ENCODE results near the gene PSMC4.
"Not testable (repeated sequence)": the region's sequence is repeated elsewhere in the genome, so short reads cannot be mapped to it uniquely, and the experiment has no call there.

PSMC4 gene

DNA sequence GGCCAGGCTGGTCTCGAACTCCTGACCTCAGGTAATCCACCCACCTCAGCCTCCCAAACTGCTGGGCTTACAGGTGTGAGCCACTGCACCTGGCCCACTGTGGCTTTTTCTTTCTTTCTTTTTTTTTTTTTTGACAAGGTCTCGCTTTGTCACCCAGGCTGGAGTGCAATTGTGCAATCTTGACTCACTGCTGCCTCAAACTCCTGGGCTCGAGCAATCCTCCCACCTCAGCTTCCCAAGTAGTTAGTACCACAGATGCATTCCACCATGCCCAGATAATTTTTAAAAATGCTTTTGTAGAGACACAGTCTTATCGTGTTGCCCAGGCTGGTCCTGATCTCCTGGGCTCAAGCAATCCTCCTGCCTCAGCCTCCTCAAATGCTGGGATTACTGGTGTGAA, 24.4 kb upstream of the PSMC4 start:
- DNase-seq (ENCODE audit: low spot score) = no peak

DNA sequence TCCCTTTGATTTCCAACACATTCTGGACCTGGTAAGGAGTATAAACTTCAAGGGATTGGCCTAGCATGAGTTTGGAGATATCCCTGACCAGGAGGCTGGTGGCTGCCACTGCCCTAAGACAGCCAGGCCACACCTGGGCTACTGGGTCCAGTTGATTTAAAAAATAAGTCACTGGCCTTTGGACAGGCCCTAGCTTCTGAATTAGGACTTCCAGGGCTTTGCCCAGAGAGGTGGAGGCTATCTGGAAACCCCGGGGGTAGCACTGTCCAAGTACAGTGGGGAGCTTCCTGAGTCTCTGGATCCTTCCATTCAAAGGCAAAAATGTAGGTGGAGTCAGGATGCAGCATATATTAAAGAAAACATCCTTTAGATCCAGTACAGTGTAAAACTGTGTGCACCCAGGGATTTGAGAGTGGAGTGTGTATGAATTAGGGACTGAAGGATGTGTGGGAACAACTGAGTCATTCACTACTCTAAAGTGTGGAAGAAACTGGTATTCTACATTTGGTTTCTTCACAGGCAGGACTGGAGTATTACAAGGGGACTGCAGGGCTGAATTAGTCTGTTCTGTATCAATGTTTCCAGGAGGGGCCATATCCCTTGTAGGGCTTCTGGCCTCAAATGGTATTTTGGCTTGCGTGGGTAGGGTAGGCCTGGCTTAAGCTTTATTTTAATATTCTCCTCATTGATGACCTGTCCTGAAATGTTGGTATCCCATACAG, 21.8 kb upstream of the PSMC4 start:
- no peak for DNase-seq (ENCODE audit: low spot score)

DNA sequence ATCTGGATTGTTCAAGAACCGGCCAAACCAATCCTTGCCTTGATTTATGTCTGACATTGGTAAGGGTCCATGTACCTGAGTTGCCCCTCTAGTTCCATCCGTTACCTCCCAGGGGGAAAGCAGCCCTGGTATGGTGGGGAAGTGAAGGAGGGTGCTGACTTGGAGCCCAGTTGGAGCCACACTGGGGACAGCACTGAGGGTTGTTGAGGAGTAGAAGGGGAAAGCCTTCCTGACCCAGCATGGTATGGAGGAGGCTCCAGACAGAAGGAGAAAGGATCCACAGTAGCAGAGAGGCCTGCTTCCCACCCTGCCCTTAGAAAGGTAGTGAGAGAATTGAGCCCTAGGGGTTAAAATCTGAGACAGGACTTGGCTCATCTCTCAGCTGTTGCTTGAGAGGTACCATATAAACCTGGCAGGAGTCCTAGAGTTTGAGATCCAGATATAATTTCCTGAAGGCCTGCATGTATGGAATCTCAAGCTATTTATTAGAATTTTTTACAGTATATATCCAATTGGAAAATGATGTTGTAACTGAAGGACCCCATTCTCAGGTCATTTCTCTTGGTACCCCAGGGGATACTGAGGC, 19.8 kb upstream of the PSMC4 start:
- no peak for DNase-seq (ENCODE audit: low spot score)

DNA sequence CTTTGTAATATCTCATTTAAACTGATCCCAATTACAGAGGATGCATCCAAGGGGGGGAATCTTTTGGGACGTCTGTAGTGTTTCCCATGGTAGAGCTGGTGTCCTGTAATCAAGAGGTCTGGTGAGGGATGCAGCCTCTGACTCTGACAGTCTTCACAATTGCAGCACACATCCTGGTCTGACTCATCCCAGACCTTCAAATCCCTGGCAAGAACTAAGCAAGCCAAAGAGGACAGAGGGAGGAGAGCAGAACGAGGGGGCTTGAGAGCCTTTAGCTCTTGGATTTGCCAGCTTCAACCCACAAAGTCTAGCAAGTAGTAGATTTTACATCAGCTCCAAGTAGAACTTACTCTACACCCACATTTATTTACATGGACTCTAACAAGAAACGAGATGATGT, 19.3 kb upstream of the PSMC4 start:
- DNase-seq (ENCODE audit: low spot score) = no peak

DNA sequence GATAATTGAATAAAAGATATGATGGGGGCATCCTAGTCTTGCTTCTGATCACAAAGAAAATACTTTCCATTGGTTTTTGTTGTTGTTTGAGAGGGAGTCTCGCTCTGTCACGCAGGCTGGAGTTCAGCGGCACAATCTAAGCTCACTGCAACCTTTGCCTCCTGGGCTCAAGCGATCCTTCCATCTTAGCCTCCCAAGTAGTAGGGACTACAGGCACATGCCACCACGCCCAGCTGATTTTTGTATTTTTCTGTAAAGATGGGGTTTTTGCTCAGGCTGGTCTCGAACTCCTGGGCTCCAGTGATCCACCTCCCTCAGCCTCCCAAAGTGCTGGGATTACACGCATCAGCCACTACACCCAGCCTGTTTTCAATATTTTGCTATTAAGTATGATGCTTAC, 17.1 kb upstream of the PSMC4 start:
- DNase-seq (ENCODE audit: low spot score) = no peak

DNA sequence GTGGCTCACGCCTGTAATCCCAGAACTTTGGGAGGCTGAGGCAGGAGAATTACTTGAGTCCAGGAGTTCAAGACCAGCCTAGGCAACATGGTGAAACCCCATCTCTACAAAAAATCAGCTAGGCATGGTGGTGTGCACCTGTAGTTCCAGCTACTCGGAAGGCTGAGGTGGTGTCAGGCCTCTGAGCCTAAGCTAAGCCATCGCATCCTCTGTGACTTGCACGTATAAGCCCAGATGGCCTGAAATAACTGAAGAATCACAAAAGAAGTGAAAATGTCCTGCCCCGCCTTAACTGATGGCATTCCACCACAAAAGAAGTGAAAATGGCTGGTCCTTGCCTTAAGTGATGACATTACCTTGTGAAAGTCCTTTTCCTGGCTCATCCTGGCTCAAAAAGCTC, 13.1 kb upstream of the PSMC4 start:
- DNase-seq (ENCODE audit: low spot score) = not testable (repeated sequence)

DNA sequence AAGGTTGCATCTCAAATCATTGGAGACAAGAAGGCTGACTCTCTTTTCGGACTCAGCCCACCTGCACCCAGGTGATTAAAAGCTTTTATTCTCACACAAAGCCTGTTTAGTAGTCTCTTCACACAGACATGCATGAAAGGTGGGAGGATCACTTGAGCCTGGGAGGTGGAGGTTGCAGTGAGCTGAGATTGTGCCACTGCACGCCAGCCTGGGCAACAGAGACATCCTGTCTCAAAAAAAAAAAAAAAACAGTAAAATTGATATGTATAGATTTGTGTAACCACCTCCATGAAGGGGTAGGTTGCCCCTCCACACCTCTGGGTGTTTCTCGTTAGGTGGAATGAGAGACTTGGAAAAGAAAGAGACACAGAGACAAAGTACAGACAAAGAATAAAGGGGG, 12.0 kb upstream of the PSMC4 start:
- DNase-seq (ENCODE audit: low spot score) = not testable (repeated sequence)

DNA sequence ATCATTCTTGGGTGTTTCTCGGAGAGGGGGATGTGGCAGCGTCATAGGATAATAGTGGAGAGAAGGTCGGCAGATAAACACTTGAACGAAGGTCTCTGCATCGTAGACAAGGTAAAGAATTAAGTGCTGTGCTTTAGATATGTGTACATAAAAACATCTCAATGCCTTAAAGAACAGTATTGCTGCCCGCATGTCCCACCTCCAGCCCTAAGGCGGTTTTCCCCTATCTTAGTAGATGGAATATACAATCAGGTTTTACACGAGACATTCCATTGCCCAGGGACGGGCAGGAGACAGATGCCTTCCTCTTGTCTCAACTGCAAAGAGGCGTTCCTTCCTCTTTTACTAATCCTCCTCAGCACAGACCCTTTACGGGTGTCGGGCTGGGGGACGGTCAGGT, 11.6 kb upstream of the PSMC4 start:
- DNase-seq (ENCODE audit: low spot score) = not testable (repeated sequence)

DNA sequence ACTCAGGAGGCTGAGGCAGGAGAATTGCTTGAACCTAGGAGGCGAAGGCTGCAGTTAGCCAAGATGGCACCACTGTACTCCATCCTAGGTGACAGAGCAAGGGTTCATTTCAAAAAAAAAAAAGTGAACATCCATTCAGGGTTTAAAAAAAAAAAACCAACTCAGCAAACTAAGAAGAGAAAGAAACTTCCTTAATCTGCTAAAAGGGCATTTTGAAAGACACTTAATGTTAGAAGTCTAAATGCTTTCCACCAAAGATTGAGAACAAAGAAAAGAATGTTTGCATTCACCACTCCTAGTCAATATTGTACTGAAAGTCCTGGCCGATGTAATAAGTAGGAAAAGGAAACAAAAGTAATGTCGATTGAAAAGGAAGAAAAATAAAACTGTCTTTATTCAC, 7.1 kb upstream of the PSMC4 start:
- DNase-seq (ENCODE audit: low spot score) = no peak

DNA sequence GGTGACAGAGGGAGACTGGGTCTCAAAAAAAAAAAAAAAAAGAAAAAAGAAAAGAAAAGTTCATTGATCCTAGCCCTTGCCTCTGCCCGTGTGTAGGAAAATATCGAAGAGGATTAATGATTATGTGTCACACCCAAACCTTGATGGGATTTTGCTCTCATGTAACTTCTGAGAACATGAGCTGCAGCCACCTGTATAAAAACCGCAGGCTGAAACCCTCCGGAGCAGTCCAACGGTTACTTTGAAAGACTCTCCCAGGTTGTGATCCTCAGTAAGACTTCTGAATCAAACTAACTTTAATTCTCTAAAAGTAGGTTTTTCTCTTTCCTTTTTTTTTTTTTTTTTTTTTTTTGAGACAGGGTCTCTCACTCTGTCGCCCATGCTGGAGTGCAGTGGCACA, 4.3 kb upstream of the PSMC4 start:
- DNase-seq (ENCODE audit: low spot score) = no peak

DNA sequence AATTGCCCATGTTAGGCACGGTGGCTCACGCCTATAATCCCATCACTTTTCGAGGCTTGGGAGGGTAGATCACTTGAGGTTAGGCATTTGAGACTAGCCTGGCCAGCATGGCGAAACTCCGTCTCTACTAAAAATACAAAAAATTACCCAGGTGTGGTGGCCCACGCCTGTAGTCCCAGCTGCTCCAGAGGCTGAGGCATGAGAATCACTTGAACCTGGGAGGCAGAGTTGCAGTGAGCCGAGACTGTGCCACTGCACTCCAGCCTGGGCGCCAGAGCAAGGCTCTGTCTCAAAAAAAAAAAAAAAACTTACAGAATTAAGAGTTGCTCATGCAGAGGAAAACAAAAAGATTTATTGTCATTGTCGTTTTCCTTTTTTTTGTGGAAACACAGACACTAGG, 3.4 kb upstream of the PSMC4 start:
- no peak for DNase-seq (ENCODE audit: low spot score)

DNA sequence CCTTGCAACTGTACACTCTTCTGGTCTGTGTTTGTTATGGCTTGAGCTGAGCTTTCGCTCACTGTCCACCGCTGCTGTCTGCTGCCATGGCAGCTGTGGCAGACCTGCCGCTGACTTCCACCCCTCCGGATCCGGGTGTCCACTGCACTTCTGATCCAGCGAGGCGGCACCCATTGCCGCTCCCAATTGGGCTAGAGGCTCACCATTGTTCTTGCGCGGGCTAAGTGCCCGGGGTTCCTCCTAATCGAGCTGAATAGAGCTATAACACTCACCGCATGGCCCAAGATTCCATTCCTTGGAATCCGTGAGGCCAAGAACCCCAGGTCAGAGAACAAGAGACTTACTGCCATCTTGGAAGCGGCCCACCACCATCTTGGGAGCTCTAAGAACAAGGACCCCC, 2.2 kb upstream of the PSMC4 start:
- no peak for DNase-seq (ENCODE audit: low spot score)

DNA sequence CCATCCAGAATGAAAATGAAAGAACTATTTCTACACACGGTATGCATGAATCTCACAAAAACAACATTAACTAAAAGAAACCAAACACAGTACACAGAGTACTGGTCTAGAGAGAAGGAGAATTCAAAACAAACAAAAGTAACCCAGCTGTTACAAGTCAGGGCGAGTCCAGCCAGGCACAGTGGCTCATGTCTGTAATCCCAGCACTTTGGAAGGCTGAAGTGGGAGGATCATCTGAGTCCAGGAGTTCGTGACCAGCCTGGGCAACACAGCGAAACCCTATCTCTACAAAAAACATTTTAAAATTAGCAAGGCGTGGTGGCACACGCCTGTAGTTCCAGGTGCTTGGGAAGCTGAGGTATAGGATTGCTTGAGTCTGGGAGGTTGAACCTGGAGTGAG, 1.7 kb upstream of the PSMC4 start:
- no peak for DNase-seq (ENCODE audit: low spot score)

DNA sequence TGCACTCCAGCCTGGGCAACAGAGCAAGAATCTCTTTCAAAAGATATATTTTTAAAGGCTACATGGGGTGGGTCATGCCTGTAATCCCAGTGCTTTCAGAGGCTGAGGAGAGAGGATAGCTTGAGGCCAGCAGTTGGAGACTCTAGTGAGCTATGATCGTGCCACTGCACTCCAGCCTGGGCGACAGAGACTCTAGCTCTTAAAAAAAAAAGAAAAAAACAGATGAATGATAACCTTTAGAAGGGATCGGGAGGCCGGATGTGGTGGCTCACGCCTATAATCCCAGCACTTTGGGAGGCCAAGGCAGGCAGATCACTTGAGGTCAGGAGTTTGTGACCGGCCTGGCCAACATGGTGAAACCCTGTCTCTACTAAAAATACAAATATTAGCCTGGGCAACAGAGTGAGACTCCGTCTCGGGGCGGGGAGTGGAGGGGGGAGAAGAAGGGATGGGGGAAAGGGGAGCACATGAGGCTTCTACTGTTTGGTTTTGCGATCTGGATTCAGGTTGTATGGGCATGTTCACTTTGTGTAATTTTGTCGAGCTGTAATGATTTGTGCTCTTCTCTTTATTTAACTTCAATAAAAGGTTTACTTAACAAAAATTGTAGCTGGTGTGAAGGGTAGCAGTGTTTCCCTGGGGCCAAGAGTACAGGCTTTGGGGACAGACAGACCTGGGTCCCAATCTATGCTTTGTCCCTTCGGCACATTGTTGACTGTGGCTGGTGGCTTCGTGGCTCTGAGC, 1.1 kb upstream of the PSMC4 start:
- no peak for DNase-seq (ENCODE audit: low spot score)

DNA sequence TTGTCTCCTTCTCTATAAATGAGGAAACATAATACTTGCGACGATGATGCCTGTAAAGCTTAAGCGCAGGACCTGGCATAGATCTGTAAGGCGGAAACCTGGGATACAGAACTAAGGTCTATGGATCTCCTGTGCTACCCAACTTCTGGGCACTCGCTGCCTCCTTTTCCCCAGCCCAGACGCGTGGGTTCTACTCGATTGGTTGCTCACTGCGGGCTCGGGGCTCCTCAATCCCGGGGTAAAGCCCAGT, 615 bp upstream of the PSMC4 start:
- DNase-seq (ENCODE audit: low spot score) = no peak

DNA sequence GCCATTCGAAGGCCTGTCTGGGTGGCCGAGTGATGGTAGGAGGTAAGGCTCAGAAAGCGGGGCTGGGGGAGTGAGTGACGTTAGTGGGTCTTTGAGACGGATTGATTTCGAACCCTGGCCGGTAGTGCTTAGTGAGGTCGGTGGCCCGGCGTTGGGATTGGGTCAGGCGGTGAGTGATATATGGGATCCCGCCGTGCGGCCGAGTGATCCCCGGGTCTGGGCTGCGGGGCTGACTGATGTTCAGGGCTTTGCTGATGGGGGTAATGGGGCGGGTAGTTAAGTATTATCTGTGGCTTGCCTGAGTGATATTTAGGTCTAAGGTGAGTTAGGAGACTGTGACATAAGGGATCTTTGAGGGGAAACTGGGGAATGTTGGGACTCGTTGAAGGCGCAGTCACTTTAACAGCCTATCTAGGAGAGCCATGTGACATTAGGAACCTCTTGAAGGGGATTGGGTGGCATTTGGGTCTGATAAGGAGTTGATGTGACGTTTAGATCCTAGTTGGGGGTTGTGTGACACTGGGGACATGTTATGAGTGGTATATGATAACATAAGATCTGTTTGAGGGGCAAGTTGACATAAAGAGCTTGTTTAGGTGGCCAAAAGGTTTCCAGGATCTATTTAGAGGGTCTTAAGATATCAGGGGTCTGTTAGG, 543 bp downstream of the PSMC4 start:
- peak; percentile 8 for DNase-seq (ENCODE audit: low spot score)

DNA sequence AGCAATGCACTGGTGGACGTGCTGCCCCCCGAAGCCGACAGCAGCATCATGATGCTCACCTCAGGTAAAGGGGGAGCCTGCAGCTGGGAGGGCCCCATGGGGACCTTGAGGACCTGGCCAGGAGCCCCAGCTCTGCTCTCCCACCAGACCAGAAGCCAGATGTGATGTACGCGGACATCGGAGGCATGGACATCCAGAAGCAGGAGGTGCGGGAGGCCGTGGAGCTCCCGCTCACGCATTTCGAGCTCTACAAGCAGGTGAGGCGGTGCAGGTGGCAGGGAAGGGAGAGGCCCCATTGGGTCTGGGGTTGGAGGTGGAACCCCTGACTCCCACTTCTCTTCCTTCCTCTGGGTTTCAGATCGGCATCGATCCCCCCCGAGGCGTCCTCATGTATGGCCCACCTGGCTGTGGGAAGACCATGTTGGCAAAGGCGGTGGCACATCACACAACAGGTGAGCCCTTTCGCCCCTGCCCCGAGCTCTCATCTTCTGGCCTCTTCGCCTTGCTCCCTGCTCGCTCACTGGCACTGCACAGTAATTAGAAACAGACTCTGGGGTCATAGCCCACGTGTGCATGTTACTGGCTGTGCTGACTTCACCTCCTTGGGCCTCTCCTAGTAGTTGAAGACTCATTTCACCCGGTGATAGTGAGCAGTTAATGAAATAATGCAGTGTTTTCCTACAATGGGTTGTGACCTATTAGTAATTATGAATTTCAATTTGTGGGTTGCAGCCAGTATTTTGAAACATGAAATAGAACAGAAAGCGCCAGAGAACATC, 3.6 kb downstream of the PSMC4 start:
- DNase-seq (ENCODE audit: low spot score) = no peak

DNA sequence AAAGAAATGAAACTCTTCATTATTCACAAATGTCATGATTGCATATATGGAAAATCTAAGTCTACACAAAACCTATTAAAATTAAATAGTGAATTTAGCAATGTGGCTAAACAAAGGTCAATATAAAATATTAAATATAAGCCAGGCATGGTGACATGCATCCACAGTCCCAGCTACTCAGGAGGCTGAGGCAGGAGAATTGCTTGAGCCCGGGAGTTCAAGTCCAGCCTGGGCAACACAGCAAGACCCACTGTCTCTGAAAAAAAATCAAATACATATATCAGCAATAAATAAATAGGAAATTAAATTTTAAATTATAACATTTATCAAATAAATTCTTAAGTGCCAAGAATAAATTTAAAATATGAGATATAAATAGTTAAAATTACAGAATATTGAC, 11.9 kb downstream of the PSMC4 start:
- no peak for DNase-seq (ENCODE audit: low spot score)

DNA sequence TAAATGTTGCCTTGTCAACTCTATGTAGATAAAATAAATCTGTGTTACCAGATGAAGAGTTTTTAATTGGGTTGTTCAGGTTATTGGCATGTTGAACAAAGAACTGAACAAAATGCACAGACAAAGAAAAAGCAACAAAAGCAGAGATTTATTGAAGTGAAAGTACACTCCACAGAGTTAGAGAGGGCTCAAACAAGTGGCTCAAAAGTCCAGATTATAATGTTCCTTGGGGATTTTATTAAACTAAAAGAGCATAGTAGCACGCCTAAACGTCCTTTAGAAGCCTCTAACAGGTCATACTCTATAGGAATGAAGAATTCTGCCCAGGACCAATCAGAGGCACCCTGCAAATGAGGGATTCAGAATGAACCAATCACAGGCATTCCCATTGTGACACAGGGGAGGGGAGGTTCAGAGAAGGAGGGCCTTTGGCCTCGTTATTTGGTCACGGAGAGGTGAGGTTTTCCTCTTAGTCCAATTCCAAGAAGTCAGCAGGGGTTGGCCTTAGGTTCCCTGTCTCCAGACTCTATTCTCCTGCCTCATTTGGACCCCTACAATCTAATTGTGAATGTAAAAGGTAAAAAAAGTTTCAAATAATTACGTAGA, 12.8 kb downstream of the PSMC4 start:
- no peak for DNase-seq (ENCODE audit: low spot score)

DNA sequence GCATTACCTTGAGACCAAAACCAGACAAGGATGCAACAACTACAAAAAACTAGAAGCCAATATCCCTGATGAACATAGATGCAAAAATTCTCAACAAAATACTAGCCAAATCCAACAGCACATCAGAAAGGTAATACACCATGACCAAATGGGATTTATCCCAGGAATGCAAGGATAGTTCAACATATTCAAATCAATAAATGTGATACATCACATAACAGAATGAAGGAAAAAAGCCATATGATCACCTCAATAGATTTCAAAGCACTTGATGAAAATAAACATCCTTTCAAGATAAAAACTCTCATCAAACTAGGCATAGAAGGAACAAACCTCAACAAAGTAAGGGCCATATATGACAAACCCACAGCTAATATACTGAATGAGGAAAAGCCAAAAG, 15.7 kb downstream of the PSMC4 start:
- DNase-seq (ENCODE audit: low spot score) = no peak

DNA sequence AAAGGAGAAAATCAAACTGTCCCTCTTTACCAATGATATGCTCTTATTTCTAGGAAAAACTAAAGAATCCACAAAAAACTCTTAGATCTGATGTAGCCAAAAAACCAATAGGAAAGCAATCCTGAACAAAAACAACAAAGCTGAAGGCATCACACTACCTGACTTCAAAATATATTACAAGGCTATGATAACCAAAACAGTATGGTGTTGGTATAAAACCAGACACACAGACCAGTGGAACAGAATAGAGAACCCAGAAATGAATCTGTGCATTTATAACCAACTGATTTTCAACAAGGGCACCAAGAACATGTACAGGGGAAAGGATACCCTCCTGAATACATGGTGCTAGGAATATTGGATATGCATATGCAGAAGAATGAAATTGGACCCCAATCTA, 16.2 kb downstream of the PSMC4 start:
- DNase-seq (ENCODE audit: low spot score) = no peak

DNA sequence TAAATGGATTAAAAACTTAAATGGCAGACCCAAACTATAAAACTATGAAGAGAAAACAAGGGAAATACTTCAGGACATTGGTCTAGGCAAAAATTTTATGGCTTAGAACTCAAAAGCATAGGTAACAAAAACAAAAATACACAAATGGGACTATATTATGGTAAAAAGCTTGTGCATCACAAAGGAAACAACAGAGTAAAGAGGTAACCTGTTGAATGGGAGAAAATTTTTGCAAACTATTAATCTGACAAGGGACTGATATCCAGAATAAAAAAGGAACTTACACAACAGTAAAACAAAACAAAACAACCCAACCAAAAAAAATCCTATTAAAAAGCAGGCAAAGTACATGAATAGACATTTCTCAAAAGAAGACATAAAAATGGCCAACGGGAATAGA, 16.6 kb downstream of the PSMC4 start:
- no peak for DNase-seq (ENCODE audit: low spot score)

All from HuH-7 (cell line).